Prostate gland (tissue), 2 donors: ENCODE results near the gene ABLIM1. TPM values are rescaled to one million over a fixed set of nuclear protein-coding genes. Genes with fewer than 3 reads are reported as not detected.
A peak's percentile ranks its signal among the peaks of the same experiment; 100 is the strongest.

Source experiments
- DNase-seq: peaks from one replicate; pipeline ENCODE4 v3.0.0-alpha.2; 2019; ENCODE audit warnings: low spot score
- H3K27ac ChIP-seq, 2 donors: fragments of 200-600 bp; sonication (generic); 2 replicates each; pipeline ENCODE4 v1.5.1; 2017 to 2019
- H3K27me3 ChIP-seq: fragments of 200-600 bp; sonication (generic); replicated peaks from 2 replicates; pipeline ENCODE4 v1.5.1; 2019; ENCODE audit not compliant: insufficient read depth
- H3K36me3 ChIP-seq, 2 donors: fragments of 200-600 bp; sonication (generic); 1 replicate in 1 of 2; 2 replicates in 1 of 2; pipeline versions ENCODE4 v1.5.1 to v1.8.1; 2017 to 2019
- H3K4me1 ChIP-seq: fragments of 200-600 bp; sonication (generic); replicated peaks from 2 replicates; pipeline ENCODE4 v1.5.1; 2019
- H3K4me3 ChIP-seq, 2 donors: fragments of 200-600 bp; sonication (generic); 2 replicates each; pipeline ENCODE4 v1.5.1; 2017 to 2019
- H3K9me3 ChIP-seq: fragments of 200-600 bp; sonication (generic); 2 replicates; pipeline ENCODE4 v1.5.1; 2017
- POLR2A ChIP-seq: fragments of 450-650 bp; IDR thresholded peaks from one replicate; pipeline ENCODE4 v1.6.1; 2016; ENCODE audit warnings: antibody characterized with exemption, mild to moderate bottlenecking
- POLR2AphosphoS5 ChIP-seq: sonication (generic); formaldehyde crosslinking; IDR thresholded peaks from one replicate; pipeline ENCODE4 v1.6.1; 2017; ENCODE audit warnings: antibody characterized with exemption
- WGBS: methylation state at CpG from one replicate; pipeline ENCODE4 v1.1.5; 2018; 5-methylcytosine and 5-hydroxymethylcytosine counted together
- intact Hi-C: fragments of 100-400 bp; cut with DNase I; formaldehyde crosslinking; loops from one replicate; pipeline ENCODE4 v1.14.2; 2022
- total RNA-seq, 2 donors: library from RNA; depleted of rRNA; stranded (reverse); fragments of >200 nt; gene quantifications; one replicate each; pipeline ENCODE4 v1.1.0, GENCODE V29; 2016
- TF ChIP-seq, protein P1 (sequence below), 4 experiments: fragments of 200-600 bp in 2 of 4; fragments of 450-650 bp in 2 of 4; sonication (generic) in 2 of 4; IDR thresholded peaks; 1 replicate in 3 of 4; 2 replicates in 1 of 4; pipeline ENCODE4 v1.5.1; 2016 to 2019; ENCODE audit warnings: antibody characterized with exemption in 4 of 4, mild to moderate bottlenecking in 2 of 4, moderate library complexity in 2 of 4

Gene ABLIM1
- total RNA-seq, 2 donors from 2014 or later, result 43.9 to 138 TPM

GRCh38 chr10:114404171-114405010, 253.7 kb downstream of the ABLIM1 start, which contains the start of gene AFAP1L2:
TSS of gene AFAP1L2 (minus strand) at chr10:114404502. CDS start at chr10:114404455, 47 bp downstream.
- no peaks in the 10 kb centered on the region for H3K4me1 ChIP-seq
- intact Hi-C loops, result loop anchor here (5.0 to 10.0 kb wide), 3 partner anchors 47 to 230 kb away; partner anchors contain the start of genes CCDC186 and TDRD1
- H3K4me3 ChIP-seq, result peak within 1 kb of the TSS; percentile 54 to 64
- no peak for DNase-seq
- no peaks in the 10 kb centered on the region for H3K36me3 ChIP-seq
- peak within 1 kb of the TSS; percentile 75 for H3K27ac ChIP-seq
- H3K27me3 ChIP-seq, result no peaks in the 10 kb centered on the region
- no peaks in the 10 kb centered on the region for H3K9me3 ChIP-seq
- peak; percentile 84 for TF ChIP-seq POLR2A
- TF ChIP-seq POLR2AphosphoS5, result no peak
- TF ChIP-seq, protein P1, sequence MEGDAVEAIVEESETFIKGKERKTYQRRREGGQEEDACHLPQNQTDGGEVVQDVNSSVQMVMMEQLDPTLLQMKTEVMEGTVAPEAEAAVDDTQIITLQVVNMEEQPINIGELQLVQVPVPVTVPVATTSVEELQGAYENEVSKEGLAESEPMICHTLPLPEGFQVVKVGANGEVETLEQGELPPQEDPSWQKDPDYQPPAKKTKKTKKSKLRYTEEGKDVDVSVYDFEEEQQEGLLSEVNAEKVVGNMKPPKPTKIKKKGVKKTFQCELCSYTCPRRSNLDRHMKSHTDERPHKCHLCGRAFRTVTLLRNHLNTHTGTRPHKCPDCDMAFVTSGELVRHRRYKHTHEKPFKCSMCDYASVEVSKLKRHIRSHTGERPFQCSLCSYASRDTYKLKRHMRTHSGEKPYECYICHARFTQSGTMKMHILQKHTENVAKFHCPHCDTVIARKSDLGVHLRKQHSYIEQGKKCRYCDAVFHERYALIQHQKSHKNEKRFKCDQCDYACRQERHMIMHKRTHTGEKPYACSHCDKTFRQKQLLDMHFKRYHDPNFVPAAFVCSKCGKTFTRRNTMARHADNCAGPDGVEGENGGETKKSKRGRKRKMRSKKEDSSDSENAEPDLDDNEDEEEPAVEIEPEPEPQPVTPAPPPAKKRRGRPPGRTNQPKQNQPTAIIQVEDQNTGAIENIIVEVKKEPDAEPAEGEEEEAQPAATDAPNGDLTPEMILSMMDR (IDR thresholded peaks at IDR 0.05), result peak in 1 of 4 experiments; percentile 8
- WGBS, result 3% methylated on average over 38 of the region's 88 CpGs

GRCh38 chr10:114403541-114404161, 254.4 kb downstream of the ABLIM1 start:
- Histone ChIP-seq H3K27ac (peak overlapping the region; percentile 75), H3K36me3 (no peaks in the 10 kb centered on the region), H3K9me3 (no peaks in the 10 kb centered on the region), H3K4me1 (no peaks in the 10 kb centered on the region), H3K4me3 (peak overlapping the region; percentile 54 to 64), H3K27me3 (no peaks in the 10 kb centered on the region)
- WGBS, result under 1% methylated on average over 33 of the region's 44 CpGs
- TF ChIP-seq, protein P1 (IDR thresholded peaks at IDR 0.05), result peak in 2 of 4 experiments; percentile 34 to 45
- TF ChIP-seq POLR2A (peak; percentile 18), POLR2AphosphoS5 (no peak)
- intact Hi-C loops, result loop anchor here (5.0 to 10.0 kb wide), 3 partner anchors 46 to 229 kb away; partner anchors contain the start of genes CCDC186 and TDRD1
- no peak for DNase-seq

- peak overlapping the region; percentile 54 to 64 for H3K4me3 ChIP-seq
- no peaks in the 10 kb centered on the region for H3K4me1 ChIP-seq
- no peak for TF ChIP-seq POLR2A
- TF ChIP-seq, protein P1 (IDR thresholded peaks at IDR 0.05), result no peak
- no peak for TF ChIP-seq POLR2AphosphoS5
- H3K27ac ChIP-seq, result peak overlapping the region; percentile 75
- no peaks in the 10 kb centered on the region for H3K27me3 ChIP-seq
- intact Hi-C loops, result loop anchor here (5.0 to 10.0 kb wide), 3 partner anchors 46 to 228 kb away; partner anchors contain the start of genes CCDC186 and TDRD1
- H3K9me3 ChIP-seq, result no peaks in the 10 kb centered on the region
- no peak for DNase-seq
- WGBS, result 17% methylated on average over 17 of the region's 17 CpGs
- H3K36me3 ChIP-seq, result no peaks in the 10 kb centered on the region
These were observed 255.1 kb downstream of the ABLIM1 start for GRCh38 chr10:114402871-114403540.

- no peak for DNase-seq
- Histone ChIP-seq H3K27me3 (no peaks in the 10 kb centered on the region), H3K27ac (peak overlapping the region in 1 of 2 donors; percentile 21), H3K9me3 (no peaks in the 10 kb centered on the region), H3K36me3 (no peaks in the 10 kb centered on the region), H3K4me1 (no peaks in the 10 kb centered on the region), H3K4me3 (no peak overlapping the region)
- intact Hi-C loops, result loop anchor here (5.0 to 10.0 kb wide), 3 partner anchors 45 to 227 kb away; partner anchors contain the start of genes CCDC186 and TDRD1
- WGBS, result 42% methylated on average over 2 of the region's 2 CpGs
- TF ChIP-seq POLR2A (no peak), POLR2AphosphoS5 (no peak)
- TF ChIP-seq, protein P1 (IDR thresholded peaks at IDR 0.05), result no peak
These were observed 255.8 kb downstream of the ABLIM1 start for GRCh38 chr10:114402233-114402632.
